Left lung (tissue), 10 donors: ENCODE data around the gene ADGRG2. TPM values are rescaled to one million over a fixed set of nuclear protein-coding genes. Genes with fewer than 3 reads are reported as not detected.

Source experiments
- ATAC-seq: fragments of 200-7000 bp; cut with Tn5 transposase; one replicate; pipeline ENCODE4 v1.9.1; 2020; ENCODE audit warnings: moderate library complexity
- DNase-seq, 4 donors: peaks; one replicate each; pipeline ENCODE4 v3.0.0-alpha.2; 2013 to 2020
- H3K27ac ChIP-seq, 2 donors: fragments of 200-600 bp; sonication (generic) in 1 of 2; one replicate each; pipeline versions ENCODE4 v1.5.0 to v1.8.0; 2020 to 2021
- H3K27me3 ChIP-seq, 2 donors: fragments of 200-600 bp; sonication (generic) in 1 of 2; one replicate each; pipeline versions ENCODE4 v1.5.0 to v1.8.0; 2020 to 2021
- H3K36me3 ChIP-seq, 2 donors: fragments of 200-600 bp; sonication (generic) in 1 of 2; one replicate each; pipeline versions ENCODE4 v1.5.0 to v1.8.0; 2020 to 2021
- H3K4me1 ChIP-seq, 2 donors: fragments of 200-600 bp; one replicate each; pipeline ENCODE4 v1.8.0; 2021
- H3K4me3 ChIP-seq, 2 donors: fragments of 200-600 bp; sonication (generic) in 1 of 2; one replicate each; pipeline versions ENCODE4 v1.5.0 to v1.8.0; 2020 to 2021; ENCODE audit warnings: mild to moderate bottlenecking in 1 of 2
- H3K9me3 ChIP-seq, 2 donors: fragments of 200-600 bp; sonication (generic) in 1 of 2; one replicate each; pipeline versions ENCODE4 v1.5.0 to v1.8.0; 2020 to 2021
- CTCF ChIP-seq, 2 donors: fragments of 200-600 bp; sonication (generic) in 1 of 2; IDR thresholded peaks; one replicate each; pipeline versions ENCODE4 v1.5.0 to v1.8.0; 2021; ENCODE audit warnings: antibody characterized with exemption in 2 of 2
- intact Hi-C, 2 donors: fragments of 100-400 bp; cut with DNase I; formaldehyde crosslinking; loops; one replicate each; pipeline versions ENCODE4 v1.11.2 to v1.14.2; 2022
- polyA plus RNA-seq, 6 donors: library from polyadenylated mRNA; unstranded; fragments of 120-200 nt; gene quantifications; one replicate each; pipeline ENCODE4 v1.2.1, GENCODE V29; 2013; ENCODE audit not compliant: insufficient read length in 6 of 6
- total RNA-seq, 2 donors: library from RNA; stranded (reverse); fragmentation: NEBNext Ultra II Directional; extraction: Animal tissue kit (Norgen Biotek cat#: 25700); gene quantifications; one replicate each; pipeline ENCODE4 v1.2.1, GENCODE V29; 2021
- donor health status: DM: no; HTN: yes; CAD: no.
- donor health status: DM: no; HTN: no; CAD: no.

The ADGRG2 gene
- total and polyA plus RNA-seq, 8 donors, result 2.2 to 4.8 (median 2.7) TPM

DNA sequence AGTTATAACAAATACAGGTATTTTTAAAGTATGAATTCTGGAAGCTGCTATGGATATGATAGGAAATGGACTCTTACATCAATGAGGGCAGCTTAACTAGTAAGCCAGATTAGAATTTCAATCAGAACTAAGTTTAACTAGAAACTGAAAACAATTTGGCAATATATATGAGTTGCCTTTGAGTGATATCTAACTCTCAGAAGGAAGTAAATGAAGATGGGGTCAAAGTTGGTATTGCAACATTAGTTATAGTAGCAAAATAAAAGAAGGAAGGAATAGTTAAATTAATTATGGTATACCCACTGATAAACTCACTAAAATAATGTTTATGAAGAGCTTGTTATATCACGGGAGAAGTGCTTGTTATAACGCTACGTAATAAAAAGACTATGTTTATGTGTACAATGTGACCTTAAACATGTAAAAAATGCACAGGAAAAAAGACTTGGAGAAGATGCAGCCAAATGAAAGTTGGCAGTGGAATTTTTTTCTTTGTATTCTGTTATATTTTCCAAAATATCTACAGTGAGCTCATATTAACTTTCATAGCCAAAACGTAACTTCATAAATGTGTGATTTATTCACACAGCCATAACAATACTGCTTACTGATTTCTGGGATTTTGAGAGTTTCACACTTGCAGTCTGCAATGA lies 172.9 kb downstream of the ADGRG2 start:
- DNase-seq (no peak), ATAC-seq (no peak)
- Histone ChIP-seq H3K27me3 (no peaks in the 10 kb centered on the region), H3K4me3 (no peak overlapping the region), H3K9me3 (no peaks in the 10 kb centered on the region), H3K36me3 (peaks cover 0 to 5% of the 10 kb centered on the region in 2 donors), H3K4me1 (no peaks in the 10 kb centered on the region), H3K27ac (no peak overlapping the region)
- intact Hi-C loops, result no loop called here
- TF ChIP-seq CTCF (IDR thresholded peaks at IDR 0.05), result no peak

GRCh38 chrX:18946611-18947010 lies 175.7 kb downstream of the ADGRG2 start:
- no peaks in the 10 kb centered on the region for H3K27me3 ChIP-seq
- DNase-seq (no peak), ATAC-seq (no peak)
- no peak for TF ChIP-seq CTCF (IDR thresholded peaks at IDR 0.05)
- no peak overlapping the region for H3K27ac ChIP-seq
- H3K4me3 ChIP-seq, result no peak overlapping the region
- H3K4me1 ChIP-seq, result no peaks in the 10 kb centered on the region
- H3K36me3 ChIP-seq, result peaks cover 0 to 11% of the 10 kb centered on the region in 2 donors
- no peaks in the 10 kb centered on the region for H3K9me3 ChIP-seq
- intact Hi-C loops, result no loop called here

- Histone ChIP-seq H3K4me3 (no peak overlapping the region), H3K4me1 (no peaks in the 10 kb centered on the region), H3K36me3 (peaks cover 0 to 16% of the 10 kb centered on the region in 2 donors), H3K27me3 (no peaks in the 10 kb centered on the region), H3K9me3 (no peaks in the 10 kb centered on the region), H3K27ac (no peak overlapping the region)
- DNase-seq (no peak), ATAC-seq (no peak)
- no peak for TF ChIP-seq CTCF (IDR thresholded peaks at IDR 0.05)
- intact Hi-C loops, result no loop called here
Observed at GRCh38 chrX:18946157-18946556, 176.1 kb downstream of the ADGRG2 start.

GRCh38 chrX:18945483-18945882 lies 176.8 kb downstream of the ADGRG2 start:
- TF ChIP-seq CTCF (IDR thresholded peaks at IDR 0.05), result no peak
- ATAC-seq (no peak), DNase-seq (no peak)
- H3K27me3 ChIP-seq, result no peaks in the 10 kb centered on the region
- no peak overlapping the region for H3K27ac ChIP-seq
- no peaks in the 10 kb centered on the region for H3K9me3 ChIP-seq
- peaks cover 0 to 16% of the 10 kb centered on the region in 2 donors for H3K36me3 ChIP-seq
- H3K4me3 ChIP-seq, result no peak overlapping the region
- intact Hi-C loops, result no loop called here
- H3K4me1 ChIP-seq, result no peaks in the 10 kb centered on the region

- ATAC-seq, result no peak
- no peak overlapping the region for H3K4me3 ChIP-seq
- peaks cover 0 to 16% of the 10 kb centered on the region in 2 donors for H3K36me3 ChIP-seq
- no peak overlapping the region for H3K27ac ChIP-seq
- no peak for DNase-seq
- no peaks in the 10 kb centered on the region for H3K9me3 ChIP-seq
- H3K27me3 ChIP-seq, result no peaks in the 10 kb centered on the region
- no peak for TF ChIP-seq CTCF (IDR thresholded peaks at IDR 0.05)
- intact Hi-C loops, result no loop called here
- no peaks in the 10 kb centered on the region for H3K4me1 ChIP-seq
Observed at GRCh38 chrX:18944482-18944881, 177.8 kb downstream of the ADGRG2 start.
